Stimulated activated CD4-positive, alpha-beta T cell treated with anti-CD3 and anti-CD28 coated beads, Interleukin-4, amount 100 ng/mL, for 48 hours (primary cell): ENCODE measurements around the gene TMEM51.

Experiments
- DNase-seq, 2 donors: peaks; one replicate each; pipeline ENCODE4 v3.0.0-alpha.2; 2020; ENCODE audit warnings: low read depth in 2 of 2

Gene TMEM51

GRCh38 chr1:15177710-15178166, 24.2 kb downstream of the TMEM51 start:
- DNase-seq, result no peak

DNA sequence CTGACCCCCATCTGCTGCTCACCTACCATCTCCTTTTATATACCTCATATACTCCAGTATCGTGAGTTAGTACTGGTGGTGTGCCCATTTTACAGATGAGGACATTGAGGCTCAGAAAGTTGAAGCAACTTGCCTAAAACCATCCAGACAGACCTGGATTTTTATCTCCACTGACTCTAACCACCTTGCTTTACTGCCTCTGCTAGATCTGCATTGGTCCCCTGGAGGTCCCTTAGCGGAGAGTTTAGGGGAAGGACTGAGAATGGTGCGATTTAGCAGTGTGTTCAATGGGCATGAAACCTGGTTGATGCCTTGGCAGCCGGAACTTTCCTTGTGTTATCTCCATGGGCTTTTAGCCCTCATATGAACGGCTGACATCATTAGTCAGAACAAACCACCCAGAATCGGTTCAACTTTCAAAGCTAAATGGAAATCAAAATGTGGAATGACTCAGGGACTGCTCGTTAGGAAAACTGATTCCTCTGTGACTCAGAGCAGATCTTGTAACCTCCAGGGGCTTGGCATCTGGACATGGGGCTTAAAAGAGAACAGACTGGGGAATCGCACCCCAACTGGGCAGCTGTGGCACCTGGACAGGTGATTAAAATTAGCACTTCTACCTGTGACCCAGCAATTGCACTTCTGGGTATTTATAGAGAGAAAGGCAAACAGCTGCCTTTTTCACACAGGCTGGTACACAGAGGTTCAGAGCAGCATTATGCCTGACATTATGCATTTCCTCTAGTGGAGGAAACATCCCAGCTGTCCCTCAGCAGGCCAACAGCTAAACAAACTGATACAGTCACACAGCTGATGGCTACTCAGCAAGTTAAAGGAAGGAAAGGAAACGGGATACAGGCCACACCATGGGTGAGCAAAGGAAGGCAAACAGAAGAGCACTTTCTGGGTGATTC, 25.3 kb downstream of the TMEM51 start:
- DNase-seq, result no peak

DNA sequence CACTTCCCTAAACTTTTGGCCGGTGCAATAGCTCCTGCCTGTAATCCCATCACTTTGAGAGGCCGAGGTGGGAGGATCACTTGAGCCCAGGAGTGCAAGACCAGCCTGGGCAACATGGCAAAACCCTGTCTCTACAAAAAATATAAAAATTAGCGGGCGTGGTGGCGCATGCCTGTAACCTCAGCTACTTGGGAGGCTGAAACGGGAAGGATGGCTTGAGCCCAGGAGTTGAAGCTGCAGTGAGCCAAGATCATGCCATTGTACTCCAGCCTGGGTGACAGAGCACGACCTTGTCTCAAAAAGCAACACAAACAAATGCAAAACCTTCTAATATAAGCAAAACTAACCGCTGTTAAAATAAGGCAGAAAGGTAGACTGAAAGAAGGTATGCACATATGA, 25.9 kb downstream of the TMEM51 start:
- no peak for DNase-seq

DNA sequence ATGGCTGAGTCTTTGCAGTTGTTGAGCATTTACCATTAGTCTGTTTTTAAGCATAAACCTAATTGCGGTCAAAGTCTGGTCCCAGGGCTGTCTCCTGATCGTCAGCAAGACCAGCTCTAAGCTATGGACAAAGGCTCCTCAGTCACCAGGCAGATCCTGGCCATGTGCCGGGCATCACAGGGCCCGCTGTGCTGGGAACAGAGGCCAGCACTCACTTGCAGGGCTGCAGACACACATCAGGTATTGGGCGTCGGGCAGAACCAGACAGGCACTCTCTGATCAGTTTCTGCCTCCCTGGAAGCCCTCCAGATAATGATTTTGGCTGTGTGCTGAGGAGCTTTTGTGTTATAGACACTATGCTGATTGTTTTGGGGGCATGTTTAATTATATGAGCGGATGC, 26.6 kb downstream of the TMEM51 start:
- DNase-seq, result no peak

- no peak for DNase-seq
Observed at GRCh38 chr1:15180945-15181523, 27.5 kb downstream of the TMEM51 start.

GRCh38 chr1:15181564-15181963, 28.0 kb downstream of the TMEM51 start:
- no peak for DNase-seq

DNA sequence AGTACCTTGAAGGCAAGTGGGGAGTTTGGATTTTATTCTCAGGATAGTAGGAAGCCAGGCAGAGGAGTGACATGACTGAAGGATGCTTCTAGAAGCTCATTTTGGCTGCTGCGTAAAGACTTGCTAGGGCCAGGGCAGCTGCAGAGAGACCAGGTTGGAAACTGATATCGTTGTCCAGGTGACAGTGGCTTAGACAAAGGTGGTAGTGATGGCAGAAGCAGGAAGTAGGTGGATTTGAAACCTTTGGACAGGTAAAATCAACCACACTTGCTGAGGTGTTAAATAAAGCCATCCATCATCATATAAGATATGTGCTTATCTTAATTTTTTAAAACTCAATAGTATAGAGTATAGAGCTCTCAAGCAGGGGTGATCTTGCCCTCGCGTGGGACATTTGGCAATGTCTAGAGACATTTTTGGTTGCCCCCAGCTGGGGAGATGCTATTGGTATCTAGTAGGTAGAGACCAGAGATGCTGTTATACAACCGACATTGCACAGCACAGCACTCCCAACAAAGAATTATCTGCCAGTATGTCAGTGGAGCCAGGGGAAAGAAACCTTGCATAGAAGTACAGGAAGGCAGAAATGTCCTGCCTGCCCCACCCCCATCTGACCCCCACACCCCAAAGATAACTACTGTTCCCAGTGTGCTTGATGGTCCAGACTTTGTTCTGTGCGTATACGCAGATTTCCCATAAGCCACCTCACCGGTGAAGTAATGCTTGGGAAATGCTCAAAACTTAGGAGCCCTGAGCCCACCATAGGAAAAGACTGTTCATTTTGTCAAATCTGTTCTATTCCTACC, 31.1 kb downstream of the TMEM51 start:
- DNase-seq, result no peak

GRCh38 chr1:15185617-15186016, 32.1 kb downstream of the TMEM51 start:
- no peak for DNase-seq

DNA sequence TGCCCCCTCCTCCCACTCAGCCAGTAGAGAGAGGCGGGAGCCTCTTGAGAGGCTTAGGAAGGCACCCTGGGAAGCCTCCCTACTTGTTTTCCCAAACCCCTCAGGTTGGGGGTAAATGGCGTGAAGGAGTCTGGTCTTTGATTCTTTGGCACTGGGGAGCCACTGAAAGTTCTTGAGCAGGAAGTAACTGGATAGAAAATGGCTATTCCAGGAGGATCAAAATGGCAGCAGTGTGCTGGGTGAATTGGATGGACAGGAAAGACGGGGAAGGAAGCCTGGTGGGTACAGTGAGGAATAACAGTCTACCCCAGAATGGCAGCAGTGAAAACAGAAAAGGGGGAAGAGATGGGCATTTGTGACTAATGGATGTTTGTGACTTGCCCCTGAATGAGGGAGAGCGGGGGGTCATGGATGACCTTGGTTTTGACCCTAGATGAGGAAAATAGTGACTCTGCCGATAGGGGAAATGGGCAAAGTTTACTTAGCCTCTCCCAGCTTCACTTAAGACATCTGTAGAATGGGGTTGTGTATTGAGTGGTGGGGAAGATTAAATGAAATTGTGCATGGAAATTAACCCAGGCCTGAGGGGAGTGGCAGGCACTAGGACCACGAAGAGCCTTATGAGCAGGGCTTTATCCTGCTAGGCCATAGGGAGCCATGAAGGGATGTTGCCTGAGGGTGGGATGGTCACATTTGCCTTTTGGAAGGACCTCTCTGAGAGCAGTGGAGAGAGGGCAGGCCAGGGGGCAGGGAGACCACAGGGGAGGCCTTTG, 32.7 kb downstream of the TMEM51 start:
- no peak for DNase-seq

GRCh38 chr1:15186846-15187151, 33.3 kb downstream of the TMEM51 start:
- no peak for DNase-seq

DNA sequence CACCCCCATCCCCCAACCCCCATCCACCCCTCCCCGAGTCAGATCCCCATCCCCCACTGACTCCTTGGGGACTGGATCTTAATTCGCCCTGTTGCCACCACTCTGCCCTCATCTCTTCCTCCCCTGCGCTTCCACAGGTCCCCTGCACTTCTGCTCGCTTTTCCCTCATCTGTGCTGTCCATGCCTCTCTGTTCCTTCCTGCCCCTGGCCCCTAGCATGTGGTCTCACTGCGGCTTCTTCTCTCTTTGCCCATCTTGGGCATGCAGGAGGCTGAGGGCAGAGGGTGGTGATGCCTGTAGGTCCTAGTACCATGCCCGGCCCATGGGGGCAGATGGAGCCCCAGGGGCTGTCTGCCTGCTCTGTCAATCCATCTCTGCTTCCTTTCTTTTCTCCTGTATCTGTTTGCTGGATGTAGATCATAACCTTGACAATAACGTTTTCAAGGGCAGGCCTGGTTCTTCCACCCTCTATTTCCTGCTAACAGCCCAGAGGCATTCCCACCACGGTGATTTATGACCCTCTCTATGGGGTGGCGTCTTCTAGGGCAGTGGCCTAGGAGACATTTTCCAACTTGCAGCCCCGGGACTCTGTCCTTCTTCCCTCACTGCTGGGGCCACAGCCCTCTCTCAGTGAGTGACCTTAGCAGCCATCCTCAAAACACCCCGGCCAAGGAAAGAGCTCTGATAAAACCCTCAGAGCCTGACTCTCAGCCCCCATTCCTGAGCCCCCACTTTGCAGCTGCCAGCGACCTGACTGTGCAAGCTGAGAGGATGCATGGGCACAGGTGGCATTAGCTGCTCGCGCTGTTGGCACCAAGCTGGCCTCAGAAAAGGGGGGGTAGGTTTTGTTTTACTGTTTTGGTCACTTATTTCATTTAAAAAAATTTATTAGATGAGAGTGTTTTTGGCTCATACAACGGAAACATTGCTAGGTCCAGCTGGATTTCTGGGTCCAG, 33.9 kb downstream of the TMEM51 start:
- no peak for DNase-seq

- no peak for DNase-seq
Observed at GRCh38 chr1:15188130-15188524, 34.6 kb downstream of the TMEM51 start.

DNA sequence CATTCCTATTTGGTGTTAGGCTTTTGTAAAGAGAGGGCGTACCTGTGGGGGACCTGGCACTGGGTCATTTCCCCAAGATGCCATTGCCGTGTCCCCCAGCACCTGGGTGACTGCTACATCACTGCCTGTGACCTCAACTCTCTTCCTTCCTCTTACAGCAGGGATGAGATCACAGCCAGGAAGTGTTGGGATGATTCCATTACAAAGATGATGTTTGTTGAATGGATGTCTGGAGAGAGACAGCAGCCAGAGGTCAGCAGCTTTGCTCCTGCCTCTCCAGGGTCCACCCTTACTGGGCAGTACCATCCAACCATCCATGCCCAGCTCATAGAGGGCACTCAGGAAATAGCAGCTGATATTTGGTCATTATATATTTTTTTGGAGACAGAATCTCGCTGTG, 35.1 kb downstream of the TMEM51 start:
- no peak for DNase-seq

DNA sequence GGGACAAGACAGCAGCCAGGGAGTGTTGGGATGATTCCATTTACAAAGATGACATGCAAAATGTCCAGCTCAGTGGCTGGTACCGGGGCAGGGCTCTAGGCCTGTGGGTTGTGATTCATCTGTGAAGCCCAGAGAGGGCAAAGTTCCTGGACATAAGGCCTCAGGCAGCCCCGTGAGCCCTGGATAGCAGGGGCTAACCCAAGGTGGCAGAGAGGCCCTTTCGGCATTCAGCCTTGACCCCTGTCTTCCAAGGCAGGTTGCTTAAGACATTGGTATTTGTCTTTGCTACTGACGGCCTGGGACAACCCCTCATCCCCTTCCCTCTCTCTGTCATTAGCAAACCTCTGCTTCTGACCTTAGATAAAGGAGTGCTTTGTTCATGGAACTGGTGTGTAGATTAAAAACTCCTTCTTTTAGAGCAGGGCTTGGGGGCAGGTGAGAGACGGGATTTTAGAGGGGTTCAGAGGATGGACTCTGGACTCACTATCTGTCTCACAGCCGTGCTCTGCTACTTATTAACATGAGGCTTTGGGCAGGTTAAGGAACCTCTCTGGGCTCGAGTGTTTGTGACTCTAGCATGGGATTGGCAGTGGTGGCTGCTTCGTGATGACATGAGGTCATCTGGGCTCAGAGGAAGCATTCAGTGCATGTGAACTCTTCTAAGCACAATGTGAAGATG, 36.3 kb downstream of the TMEM51 start:
- DNase-seq, result no peak

- no peak for DNase-seq
Observed at GRCh38 chr1:15191267-15191666, 37.7 kb downstream of the TMEM51 start.

DNA sequence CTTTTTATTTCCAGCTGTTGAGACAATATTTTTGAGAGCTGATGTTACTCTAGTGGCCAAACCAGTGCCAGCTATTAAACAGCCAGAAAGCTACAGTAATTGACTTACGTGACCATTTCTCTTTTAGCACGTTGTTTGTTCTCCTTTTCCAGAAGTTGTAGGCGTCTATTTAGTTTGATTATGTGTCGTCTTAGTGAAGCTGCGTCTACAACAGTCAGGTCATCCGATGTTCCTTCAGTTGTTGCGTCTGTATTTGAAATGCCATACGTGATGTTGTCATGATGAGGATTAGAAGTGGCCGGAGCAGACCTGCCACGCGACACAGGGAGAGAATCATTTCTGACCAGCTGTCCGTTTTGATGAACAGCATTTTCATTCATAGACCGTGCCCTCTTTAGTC, 38.2 kb downstream of the TMEM51 start:
- DNase-seq, result no peak

DNA sequence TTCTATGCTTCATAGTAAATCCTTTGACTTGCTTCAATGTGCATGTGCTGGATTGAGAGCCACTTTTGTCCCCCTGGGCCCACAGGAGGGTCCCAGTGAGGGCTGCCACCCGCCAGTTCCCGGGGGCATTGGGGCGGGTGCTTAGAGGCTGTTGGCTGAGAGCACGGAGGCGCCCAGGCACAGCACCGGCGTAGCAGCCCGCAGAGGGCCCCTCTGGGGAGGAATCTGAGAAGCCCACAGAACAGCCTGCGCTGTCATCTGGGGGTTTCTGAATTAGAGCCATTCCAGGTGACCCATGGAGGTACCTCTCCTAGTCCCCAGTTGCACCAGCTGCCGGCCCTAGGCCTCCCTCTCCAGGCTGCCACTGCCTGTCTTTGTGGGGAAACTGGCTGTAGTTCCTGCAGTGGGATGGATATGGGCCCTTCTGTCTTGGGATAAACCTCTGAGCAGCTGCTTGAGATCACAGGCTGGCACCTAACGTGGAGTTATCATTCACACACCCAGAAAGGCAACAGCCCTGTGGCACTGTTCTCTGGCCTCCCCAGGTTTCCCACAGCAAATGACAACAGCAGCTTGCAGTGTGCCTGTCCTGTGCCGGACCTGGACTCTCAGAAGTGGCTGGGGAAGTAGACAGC, 39.5 kb downstream of the TMEM51 start:
- no peak for DNase-seq

DNA sequence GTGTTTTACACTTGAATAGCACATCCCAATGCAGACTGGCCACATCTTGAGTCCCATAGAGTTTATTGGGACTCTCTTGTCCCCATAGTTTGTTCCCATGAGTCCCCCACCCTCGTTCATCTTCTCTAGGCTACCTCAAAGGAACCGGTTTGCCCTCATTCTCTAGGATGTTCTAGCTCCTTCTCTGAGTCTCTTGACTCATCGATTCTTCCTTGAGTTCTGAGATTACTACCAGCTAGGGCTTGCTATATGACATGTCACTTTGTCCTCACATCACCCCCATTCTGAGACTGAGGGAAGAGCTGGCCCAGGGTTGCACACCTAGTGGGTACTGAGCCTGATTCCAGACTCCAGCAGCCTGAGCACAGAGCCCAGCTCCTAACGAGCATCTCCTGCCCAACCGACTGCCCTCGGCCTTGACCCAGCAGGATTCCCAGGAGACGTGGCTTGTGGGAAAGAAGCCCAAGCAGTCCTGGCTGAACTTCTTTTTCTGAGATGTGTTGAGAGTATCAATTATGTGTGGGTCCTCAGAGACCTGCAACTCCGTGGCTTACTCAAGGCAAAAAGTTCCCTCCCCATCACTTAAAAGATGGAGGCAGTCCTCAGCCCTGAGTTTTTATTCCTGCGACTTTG, 42.0 kb downstream of the TMEM51 start:
- DNase-seq, result no peak

GRCh38 chr1:15196069-15196468, 42.5 kb downstream of the TMEM51 start:
- DNase-seq, result no peak
